Umbilical cord (tissue), 2 donors: Measurements from ENCODE around the gene KIF21A. TPM values are rescaled to one million over a fixed set of nuclear protein-coding genes. Genes with fewer than 3 reads are reported as not detected.
A peak's percentile ranks its signal among the peaks of the same experiment; 100 is the strongest.

Experiments
- DNase-seq: peaks from one replicate; pipeline ENCODE4 v3.0.0-alpha.2; 2015; ENCODE audit warnings: low spot score
- total RNA-seq: library from RNA; depleted of rRNA; stranded (reverse); fragments of >200 nt; gene quantifications from one replicate; pipeline ENCODE4 v1.2.3, GENCODE V29; 2014; ENCODE audit warnings: low replicate concordance; ENCODE audit not compliant: insufficient read depth

Gene KIF21A
- total RNA-seq, 1 donor from 2014 or later, result 6.7 TPM

- DNase-seq, result no peak
These were observed 167.1 kb downstream of the KIF21A start for GRCh38 chr12:39275846-39276245.

DNA sequence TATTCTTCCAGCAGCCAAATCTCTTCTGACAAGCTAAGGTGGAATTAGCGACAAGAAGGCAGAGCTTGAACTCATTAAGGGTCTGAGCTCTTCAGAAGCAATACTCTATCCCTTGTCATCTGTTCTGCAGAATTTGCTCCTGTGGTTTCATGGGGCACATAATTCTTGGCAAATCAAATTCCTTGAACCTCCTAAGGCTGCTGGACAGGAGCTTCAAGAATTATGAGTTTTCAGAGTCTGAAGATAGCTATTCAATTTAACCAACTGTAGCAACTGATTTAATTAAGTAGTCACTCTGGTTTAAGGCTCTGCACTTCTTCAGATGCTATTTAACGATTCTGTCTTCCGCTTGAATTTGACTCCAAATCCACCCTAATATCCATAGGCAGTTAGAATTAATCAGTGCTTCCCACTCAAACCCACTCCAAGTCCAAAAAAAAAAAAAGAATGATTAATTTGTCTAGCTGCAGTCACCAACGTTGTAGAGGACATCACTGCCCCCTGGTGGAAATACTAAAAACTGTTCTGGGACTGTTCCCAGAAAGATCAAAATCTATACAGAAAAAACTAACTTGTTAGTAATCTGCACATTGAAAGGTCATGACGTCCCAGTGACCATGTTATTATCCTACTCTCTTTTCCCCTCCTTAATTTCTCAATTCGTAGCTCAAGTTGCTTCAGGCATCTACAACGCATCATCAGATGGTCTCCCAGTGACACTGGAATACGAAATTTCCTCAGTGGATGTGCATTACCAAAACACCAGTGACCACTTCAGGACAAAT, 169.9 kb downstream of the KIF21A start:
- DNase-seq, result peak; percentile 55

- no peak for DNase-seq
These were observed 173.4 kb downstream of the KIF21A start for GRCh38 chr12:39269492-39269891.

DNA sequence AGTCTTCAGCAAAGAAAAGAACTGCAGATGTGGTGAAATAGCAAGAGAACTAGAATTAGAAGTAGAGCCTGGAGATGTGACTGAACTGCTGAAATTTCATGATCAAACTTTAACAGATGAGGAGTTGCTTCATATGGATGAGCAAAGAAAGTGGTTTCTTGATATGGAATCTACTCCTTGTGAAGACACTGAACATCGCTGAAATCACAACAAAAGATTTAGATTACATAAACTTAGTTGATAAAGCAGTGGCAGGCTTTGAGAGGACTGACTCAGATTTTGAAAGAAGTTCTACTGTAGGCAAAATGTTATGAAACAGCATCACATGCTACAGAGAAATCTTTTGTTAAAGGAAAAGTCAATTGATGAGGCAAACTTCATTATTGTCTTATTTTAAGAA, 175.0 kb downstream of the KIF21A start:
- DNase-seq, result no peak

DNA sequence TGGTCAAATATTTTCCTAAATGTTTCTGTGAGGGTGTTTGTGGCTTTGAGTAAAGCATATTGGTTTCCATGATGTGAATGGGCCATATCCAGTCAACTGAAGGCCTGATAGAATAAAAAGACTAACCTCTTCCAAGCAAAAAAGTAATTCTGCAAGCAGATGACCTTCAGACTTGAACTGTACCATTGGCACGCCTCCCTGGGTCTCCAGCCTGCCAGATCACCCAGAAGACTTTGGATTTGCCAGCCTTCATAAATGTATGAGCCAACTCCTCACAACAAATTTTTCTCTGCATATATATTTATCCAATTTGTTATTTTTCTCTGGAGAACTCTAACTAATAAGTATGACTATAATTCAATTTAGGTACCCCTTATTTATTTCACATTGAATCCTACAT, 190.3 kb downstream of the KIF21A start:
- DNase-seq, result no peak

Other genes with a start within 250 kb of the KIF21A start
- 0.72 TPM for gene ABCD2, start 176.7 kb upstream of the KIF21A start, total RNA-seq